ENCODE measurements around the gene KCNQ1.

DNA sequence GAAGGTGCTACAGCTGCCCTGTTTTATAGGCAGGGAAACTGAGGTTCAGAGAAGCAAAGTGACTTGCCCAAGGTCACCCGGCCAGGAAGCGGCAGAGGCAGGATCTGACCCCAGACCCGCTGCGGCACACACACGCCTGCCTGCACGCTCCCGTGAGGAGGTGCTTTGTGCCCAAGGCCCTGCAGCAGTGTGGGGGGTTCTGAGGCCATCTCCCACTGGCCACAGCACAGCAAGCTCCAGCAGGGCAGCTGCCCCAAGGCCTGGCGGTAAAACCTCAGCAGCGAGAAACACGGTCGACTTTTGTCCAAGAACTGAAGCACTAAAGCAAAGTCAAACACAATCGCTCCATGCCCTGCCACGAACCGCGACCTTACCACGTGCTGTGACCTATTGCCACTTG, 398.1 kb downstream of the KCNQ1 start:
- no peak for TF ChIP-seq EP300 (IDR thresholded peaks at IDR 0.05)
- no peak for TF ChIP-seq CTCF (IDR thresholded peaks at IDR 0.05)
- no peak for TF ChIP-seq POLR2AphosphoS5 (IDR thresholded peaks at IDR 0.05)
- no peak for TF ChIP-seq POLR2A (IDR thresholded peaks at IDR 0.05)

Measured in upper lobe of left lung (tissue), 4 donors.